ENCODE results near the gene RAPGEF3.

RAPGEF3 gene

GRCh38 chr12:47755655-47756562, 2.8 kb downstream of the RAPGEF3 start:
- no peak for DNase-seq

- peak; percentile 74 for DNase-seq
Measured at GRCh38 chr12:47754881-47755280, 3.8 kb downstream of the RAPGEF3 start.

GRCh38 chr12:47754126-47754525, 4.6 kb downstream of the RAPGEF3 start:
- no peak for DNase-seq

GRCh38 chr12:47753021-47754001, 5.4 kb downstream of the RAPGEF3 start:
- DNase-seq: no peak

GRCh38 chr12:47752552-47752951, 6.1 kb downstream of the RAPGEF3 start:
- no peak for DNase-seq

- no peak for DNase-seq
Measured at GRCh38 chr12:47752121-47752520, 6.6 kb downstream of the RAPGEF3 start.

- no peak for DNase-seq
Measured at GRCh38 chr12:47751561-47751960, 7.1 kb downstream of the RAPGEF3 start.

GRCh38 chr12:47750916-47751470, 7.7 kb downstream of the RAPGEF3 start:
- DNase-seq: no peak

- no peak for DNase-seq
Measured at GRCh38 chr12:47750229-47750798, 8.4 kb downstream of the RAPGEF3 start.

GRCh38 chr12:47748899-47749298, 9.8 kb downstream of the RAPGEF3 start:
- DNase-seq: no peak

- DNase-seq: no peak
Measured at GRCh38 chr12:47748507-47748828, 10.2 kb downstream of the RAPGEF3 start.

GRCh38 chr12:47747596-47748506, 10.8 kb downstream of the RAPGEF3 start:
- DNase-seq: no peak

- no peak for DNase-seq
Measured at GRCh38 chr12:47747126-47747525, 11.6 kb downstream of the RAPGEF3 start.

- no peak for DNase-seq
Measured at GRCh38 chr12:47746523-47746922, 12.2 kb downstream of the RAPGEF3 start.

- DNase-seq: no peak
Measured at GRCh38 chr12:47746073-47746472, 12.6 kb downstream of the RAPGEF3 start.

GRCh38 chr12:47745485-47746041, 13.1 kb downstream of the RAPGEF3 start:
- DNase-seq: no peak

- DNase-seq: no peak
Measured at GRCh38 chr12:47744778-47745436, 13.8 kb downstream of the RAPGEF3 start.

GRCh38 chr12:47744005-47744651, 14.6 kb downstream of the RAPGEF3 start:
- DNase-seq: peak; percentile 33

GRCh38 chr12:47743311-47743860, 15.3 kb downstream of the RAPGEF3 start:
- no peak for DNase-seq

GRCh38 chr12:47742253-47742825, 16.3 kb downstream of the RAPGEF3 start:
- no peak for DNase-seq
